GM19035 (cell line): Measurements from ENCODE around the gene CEP112.
"Not testable (repeated sequence)": the region's sequence is repeated elsewhere in the genome, so short reads cannot be mapped to it uniquely, and the experiment has no call there.

Source experiments
- ATAC-seq: cut with Tn5 transposase; IDR thresholded peaks from one replicate; pipeline ENCODE4 v1.9.1; 2021; ENCODE audit not compliant: unreplicated experiment

The CEP112 gene

DNA sequence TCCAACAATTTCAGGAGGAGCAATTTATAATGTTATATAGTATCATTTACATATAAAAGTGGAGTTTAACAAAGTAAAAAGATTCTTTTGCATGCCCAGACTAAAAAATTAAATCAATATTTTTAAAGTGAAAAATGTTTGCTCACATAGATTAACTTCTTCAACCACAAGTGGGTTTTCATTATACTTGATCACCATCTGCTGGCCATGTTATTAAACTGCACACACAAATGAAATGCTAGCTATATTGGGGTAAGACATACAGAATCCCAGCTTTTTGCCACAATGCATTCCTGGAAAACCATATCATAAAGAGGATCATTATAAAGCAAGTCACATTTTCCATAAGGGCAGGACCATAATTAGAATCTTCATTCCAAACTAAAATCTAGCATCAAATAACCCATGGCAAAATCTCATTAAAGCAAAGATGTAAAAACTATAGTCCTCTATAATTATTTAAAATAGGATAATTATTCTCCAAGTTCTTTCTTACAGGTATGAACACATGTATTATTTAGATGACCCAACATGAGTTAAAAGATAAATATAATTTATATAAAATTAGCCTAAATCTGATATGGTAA, 26.3 kb downstream of the CEP112 start:
- ATAC-seq: no peak

DNA sequence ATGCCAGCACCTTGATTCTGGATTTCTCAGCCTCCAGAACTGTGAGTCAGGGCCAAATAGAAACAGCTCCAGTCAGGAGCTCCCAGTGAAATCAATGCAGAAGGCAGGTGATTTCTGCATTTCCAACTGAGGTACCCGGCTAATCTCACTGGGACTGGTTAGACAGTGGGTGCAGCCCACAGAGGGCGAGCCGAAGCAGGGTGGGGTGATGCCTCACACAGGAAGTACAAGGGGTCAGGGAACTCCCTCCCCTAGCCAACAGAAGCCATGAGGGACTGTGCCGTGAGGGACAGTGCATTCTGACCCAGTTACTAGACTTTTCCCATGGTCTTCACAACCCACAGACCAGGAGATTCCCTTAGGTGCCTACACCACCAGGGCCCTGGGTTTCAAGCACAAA, 36.9 kb downstream of the CEP112 start:
- not testable (repeated sequence) for ATAC-seq

DNA sequence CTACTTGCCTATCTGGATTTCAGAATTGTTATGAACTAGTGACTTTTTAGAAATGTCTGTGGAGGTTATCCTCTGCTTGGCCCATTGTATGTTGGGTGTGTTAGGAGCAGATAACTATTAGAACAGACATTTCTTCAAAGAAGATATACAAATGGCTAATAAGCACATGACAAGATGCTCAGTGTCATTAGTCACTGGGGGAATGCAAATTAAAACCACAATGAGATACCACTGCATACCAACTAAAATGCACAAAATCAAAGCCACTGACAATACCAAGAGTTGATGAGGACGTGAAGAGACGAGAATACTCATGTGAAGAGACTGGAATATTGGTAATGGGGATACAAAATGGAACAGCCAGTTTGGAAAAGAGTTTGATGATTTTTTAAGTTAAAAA, 39.2 kb downstream of the CEP112 start:
- no peak for ATAC-seq

DNA sequence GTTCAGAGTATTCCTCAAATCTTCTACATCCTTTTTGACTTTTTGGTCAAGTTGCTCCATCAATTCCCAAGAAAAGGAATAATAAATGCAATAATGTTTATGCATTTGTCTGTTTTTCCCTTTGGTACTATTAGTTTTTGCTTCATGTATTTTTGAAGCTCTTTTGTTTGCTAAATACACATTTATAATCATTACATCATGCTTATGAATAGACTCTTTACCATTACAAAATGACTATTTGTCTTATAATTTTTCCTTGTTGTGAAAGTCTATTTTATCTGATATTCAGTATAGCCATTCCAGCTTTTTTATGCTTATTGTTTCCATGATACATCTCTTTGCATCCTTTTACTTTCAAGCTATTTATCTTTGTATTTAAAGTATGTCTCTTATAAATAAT, 41.2 kb downstream of the CEP112 start:
- no peak for ATAC-seq

DNA sequence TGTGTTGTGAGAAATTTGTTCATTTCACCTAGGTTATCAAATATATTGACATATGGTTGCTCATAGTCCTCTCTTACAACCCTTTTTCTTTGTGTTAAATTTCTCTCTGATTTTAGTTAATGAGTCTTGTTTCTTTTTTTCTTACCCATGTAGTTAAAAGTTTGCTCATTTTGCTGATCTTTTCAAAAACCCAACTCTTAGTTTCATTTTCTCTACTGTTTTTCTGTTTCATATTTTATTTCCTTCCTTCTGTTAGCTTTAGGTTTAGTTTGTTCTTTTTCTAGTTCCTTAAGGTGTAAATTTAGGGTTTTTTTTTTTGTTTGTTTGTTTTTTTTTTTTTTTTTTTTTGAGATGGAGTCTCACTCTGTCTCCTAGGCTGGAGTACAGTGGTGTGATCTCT, 42.4 kb downstream of the CEP112 start:
- ATAC-seq: no peak

DNA sequence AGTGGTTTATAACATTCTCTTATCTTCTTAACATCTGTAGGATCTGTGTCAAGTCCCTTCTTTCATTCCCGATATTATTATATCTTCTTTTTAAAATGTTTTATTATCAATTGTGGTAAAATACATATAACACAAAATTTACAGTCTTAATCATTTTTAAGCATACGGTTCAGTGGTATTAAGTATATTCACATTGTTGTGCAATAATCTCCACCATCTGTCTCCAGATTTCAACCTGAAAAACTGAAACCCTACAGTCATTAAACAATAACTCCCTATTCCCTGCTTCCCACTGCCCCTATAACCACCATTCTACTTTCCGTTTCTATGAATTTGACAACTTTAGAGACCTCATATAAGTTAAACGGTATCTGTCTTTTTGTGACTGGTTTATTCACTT, 45.5 kb downstream of the CEP112 start:
- no peak for ATAC-seq

DNA sequence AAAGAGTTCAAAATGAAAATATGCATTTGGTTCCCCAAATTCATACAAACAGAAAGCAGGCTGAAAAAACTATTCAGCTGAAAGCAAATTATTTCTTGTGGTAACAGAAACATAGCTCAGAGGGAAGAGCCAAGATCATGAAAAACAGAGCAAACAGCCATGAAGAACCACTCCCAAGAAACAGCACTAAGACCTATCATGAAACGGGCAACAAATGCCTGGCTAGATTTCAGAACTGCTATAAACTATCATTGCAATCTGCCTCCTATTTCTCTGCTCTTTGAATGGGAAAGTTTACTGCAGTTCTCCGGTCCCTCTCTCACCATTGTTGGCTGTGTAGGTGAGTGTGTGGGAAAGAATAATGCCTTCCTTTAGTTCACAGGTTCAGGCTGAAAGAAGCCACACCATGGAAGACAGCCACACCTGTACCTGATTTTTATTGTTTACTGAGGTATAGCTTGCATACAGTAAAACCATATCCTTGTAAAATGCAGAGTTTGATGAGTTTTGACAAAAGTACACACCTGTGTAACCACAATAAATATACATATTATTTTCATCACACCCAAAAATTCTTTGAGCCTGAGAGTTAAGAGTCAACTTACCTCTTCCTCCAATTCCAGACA, 48.2 kb downstream of the CEP112 start:
- no peak for ATAC-seq

DNA sequence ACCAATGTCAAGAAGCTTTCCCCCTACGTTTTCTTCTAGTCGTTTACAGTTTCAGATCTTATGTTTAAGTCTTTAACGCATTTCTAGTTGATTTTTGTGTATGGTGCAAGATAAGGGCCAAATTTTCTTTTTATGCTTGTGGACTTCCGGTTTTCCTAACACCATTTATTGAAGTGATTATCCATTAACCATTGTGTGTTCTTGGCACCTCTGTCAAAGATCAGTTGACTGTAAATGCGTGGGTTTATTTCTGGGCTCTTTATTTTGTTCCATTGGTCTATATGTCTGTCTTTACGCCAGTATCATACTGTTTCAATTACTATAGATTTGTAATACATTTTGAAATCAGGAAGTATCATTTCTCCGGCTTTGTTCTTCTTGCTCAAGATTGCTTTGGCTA, 49.5 kb downstream of the CEP112 start:
- ATAC-seq: no peak

DNA sequence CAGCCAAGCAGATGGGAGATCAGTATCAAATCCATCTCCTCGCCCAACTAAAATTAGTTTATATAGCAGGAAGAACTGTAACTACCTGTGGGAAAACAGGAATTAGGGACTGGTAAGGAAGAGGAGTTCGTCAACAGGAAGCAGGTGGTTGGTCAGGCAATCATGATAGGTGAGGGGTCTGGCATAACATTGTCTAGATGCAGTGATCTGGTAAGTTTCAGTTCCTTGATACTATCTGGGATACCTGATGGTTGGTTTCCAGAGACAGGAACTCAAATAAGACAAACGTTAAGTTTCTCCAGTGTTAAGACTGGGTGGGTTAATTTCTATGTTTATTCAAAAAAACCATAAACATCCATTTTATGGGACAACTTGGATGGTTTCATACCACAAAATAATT, 53.8 kb downstream of the CEP112 start:
- ATAC-seq: no peak

DNA sequence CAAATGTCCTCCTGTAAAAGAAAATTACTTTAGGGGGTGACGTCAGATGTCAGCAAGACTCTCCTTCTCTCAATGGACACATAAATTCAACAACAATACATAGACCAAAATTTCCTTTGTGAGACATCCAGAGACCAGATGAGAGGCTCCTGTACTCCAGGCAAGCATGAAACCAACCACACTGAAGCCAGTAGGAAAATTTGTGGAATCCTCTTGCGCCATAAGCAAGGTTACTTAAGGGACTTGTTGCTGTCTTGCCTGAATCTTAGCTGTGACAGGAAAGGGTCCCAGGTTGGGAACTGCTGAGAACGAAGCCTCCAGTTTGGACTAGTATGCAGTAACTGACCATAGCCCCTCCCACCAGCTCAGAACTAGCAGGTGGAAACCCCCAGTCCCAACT, 56.0 kb downstream of the CEP112 start:
- ATAC-seq: no peak

DNA sequence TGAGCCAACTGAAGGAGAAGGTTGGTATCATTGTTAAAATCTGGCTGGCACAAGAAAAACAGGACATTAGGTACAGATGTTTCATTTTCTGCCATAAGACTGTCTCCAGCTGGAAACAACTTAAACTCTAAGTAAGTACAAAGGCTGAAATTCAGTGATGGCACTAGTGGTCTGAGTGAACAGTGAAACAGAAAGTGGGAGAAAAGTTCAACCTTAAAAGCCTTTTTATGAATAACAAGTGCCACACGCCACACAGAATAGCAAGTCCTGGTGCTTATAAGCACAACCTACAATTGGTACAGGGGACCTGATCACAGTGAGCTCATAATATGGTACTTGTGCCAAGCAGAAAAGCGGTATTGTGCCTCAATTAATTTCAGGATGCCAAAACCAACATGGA, 56.7 kb downstream of the CEP112 start:
- ATAC-seq: no peak

DNA sequence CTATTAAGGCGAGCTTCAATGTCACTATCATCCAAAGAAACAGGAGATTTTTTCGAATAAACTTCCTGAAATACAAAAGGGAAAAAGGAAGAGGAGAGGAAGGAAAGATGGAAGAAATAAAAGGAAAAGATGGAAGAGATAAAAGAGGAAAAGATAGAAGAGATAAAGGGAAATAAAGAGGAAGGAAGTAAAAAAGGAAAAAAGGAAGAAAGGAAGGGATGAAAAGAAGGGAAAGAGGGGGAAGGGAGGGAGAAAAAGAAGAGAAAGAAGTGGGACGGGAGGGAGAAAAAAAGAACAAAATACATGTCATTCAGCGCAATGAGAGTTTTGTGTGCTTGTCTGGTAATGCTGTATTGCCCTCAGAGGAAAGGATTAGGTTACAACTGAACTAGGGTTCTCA, 62.2 kb downstream of the CEP112 start:
- no peak for ATAC-seq

DNA sequence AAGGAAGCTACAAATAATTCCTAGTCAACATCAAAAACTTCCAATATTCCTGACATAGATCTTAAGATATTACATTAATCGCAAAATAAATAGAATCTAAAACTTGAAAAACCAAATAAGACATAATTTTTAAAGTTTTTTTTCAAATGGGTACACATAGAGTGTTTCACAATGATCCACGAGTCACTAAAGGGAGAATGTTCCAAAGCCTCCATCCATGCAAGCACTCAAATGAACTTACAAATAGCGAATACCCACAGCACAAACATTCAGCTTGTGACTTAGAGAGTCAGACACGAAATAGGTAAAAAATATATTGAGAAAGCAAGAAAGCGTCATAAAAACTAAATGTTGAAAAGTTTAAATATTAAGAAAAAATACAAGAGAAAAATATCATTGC, 65.7 kb downstream of the CEP112 start:
- ATAC-seq: no peak

DNA sequence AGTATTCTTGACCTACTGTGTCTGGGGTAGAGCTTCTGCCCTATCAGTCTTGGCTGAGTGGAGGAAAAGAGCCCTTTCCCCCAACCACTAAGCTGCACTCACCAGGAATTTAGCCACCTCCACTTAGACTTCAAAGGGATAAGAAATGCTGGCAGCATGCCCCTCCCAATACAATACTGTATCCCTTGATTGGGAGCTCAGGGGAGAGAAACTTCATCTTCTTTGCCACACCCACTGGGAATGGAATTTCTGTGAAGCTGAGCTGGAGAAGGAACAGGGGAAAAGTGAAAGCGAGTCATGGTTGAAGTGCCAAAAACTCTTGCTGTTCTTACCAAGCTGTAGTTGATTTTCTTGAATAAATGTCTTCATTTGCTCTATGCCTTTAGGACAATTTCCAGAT, 68.8 kb downstream of the CEP112 start:
- ATAC-seq: no peak

DNA sequence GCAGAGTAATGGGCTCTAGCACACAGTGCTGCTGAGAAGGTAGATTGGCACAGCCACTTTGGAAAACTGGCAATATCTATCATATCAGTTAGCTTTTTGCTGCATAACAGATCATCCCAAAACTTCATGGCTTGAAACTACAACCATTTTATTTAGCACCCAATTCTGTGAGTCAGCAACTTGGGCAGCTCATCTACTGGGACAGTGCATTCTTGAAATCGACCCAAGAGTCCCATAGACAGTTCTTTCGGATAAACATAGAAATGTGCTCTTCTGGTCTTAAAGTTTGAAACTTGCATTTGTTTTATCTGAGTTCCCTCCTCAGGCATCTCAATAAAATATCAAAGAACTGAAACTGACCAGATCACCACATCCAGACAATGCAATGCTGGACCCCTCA, 76.7 kb downstream of the CEP112 start:
- ATAC-seq: no peak

DNA sequence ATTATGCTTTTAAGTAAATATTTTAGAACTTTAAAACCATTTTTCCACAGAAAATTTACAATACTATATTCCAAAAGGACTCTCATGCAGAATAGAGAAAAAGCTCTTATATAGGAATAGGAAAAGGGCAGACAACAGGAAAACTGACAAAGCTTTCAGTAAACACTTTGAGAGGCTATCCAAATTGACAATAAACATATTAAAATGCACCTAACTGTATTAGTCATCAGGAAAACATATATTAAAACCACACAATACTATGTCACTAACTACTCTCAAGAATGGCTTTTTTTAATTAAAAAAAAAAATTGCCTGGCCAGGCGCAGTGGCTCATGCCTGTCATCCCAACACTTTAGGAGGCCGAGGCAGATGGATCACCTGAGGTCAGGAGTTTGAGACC, 77.3 kb downstream of the CEP112 start:
- no peak for ATAC-seq

DNA sequence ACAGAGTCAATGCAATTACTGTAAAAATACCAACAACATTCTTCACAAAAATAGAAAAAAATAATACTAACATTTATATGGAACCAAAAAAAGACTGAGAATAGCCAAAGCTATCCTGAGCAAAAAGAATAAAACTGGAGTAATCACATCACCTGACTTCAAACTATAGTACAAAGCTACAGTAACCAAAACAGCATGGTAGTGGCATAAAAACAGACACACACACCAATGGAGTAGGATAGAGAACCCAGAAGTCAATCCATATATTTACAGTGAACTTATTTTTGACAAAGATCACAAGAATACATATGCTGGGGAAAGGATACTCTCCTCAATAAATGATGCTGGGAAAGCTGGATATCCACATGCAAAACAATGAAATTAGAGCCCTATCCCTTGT, 84.2 kb downstream of the CEP112 start:
- ATAC-seq: no peak

DNA sequence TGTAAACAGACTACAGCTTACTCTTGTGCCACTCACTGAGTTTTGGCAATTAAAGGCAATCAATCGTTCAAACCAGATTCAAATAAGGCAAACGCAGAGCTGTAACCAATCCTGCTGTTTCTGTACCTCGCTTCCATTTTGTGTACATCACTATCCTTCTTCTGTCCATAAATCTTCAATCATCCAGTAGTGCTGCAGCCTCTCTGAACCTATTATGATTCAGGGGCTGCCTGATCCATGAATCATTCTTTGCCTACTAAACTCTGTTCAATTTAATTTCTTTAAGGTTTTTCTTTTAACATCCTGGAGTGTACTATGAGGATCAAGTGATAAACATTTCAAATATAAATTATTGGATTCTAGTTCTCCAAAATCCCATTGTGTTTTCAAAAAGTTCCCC, 93.9 kb downstream of the CEP112 start:
- no peak for ATAC-seq

DNA sequence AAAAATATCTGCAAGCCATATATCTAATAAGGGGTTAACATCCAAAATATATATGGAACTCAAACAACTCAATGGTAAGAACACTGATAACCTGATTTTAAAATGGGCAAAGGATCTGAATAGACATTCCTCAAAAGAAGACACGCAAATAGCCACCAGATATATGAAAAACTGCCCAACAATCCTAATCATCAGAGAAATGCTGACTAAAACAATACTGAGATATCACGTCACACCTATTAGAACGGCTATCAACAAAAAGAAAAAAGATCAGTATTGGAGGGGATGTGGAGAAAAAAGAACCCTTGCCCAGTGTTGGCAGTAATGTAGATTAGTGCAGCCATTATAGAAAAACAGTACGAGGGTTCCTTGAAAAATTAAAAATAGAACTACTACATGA, 97.2 kb downstream of the CEP112 start:
- no peak for ATAC-seq

DNA sequence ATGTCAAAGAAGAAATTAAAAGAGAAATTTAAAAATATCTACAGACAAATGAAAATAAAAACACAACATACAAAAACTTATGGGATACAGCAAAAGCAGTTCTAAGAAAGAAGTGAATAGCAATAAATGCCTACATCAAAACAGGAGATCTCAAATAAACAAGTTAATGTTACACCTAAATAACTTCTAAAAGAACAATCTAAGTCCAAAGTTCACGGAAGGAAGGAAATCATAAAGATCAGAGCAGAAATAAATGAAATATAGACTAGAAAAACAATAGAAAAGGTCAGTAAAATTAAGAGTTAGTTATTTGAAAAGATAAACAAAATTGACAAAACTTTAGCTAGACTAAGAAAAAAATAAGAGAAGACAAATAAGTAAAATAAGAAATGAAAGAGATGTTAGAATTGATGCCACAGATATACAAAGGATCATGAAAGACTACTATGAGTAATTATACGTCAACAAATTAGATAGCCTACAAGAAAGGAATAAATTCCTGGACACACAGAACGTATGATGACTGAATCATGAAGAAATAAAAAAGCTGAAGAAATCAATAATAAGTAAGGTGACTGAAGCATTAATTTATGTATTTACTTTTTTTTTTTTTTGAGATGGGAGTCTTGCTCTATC, 100.4 kb downstream of the CEP112 start:
- no peak for ATAC-seq

DNA sequence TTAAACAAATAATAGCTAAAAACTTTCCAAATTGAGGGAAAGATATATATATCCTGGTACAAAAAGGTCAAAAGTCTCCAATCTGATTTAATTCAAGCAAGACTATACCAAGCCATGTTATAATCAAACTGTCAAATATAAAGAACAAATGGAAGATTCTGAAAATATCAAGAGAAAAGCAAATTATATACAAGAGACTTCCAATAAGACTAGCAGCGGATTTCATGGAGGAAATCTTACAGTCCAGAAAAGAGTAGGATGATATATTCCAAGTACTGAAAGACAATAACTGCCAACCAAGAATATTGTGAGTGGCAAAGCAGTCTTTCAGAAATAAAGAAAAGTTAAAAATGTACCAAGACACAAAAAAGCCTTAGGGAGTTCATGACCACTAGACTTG, 102.2 kb downstream of the CEP112 start:
- ATAC-seq: no peak

DNA sequence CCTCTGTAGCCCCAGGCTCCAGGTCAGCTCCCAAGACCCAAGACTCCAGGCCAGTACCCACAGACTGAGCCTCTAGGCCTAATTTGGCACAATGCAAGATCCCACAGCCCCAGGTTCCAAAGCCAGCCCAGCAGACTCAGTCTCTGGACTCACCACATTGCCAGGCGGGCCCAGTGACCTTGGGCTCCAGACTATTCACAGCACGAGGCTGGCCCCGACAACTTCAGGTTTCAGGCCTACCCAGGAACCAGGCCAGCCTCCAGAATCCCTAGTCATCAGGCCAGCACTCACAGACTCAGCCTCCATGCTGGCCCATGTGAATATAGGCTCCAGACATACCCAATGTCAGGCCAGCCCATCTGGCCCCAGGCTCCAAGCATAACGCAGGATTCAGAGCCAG, 103.8 kb downstream of the CEP112 start:
- ATAC-seq: no peak

DNA sequence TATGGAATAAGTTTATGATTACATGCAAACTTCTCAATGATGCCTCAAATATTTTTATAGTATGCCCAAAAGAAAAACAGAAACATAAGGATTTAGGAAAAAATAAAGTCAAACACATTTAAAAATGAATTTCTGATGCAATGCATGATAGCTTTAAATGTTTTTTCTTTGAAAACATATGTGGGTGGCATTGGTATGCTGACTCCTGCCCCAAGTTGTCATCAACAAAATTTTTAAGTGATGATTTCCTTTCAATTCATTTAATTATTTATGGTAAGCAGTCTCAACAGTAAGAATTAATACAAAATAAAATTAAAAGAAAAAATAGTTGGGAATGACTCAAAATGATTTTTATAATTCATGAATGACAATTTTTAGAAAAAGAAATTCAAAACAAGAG, 104.9 kb downstream of the CEP112 start:
- no peak for ATAC-seq
